ENCODE measurements around the gene WWP2.
"Not testable (repeated sequence)": the region's sequence is repeated elsewhere in the genome, so short reads cannot be mapped to it uniquely, and the experiment has no call there.

WWP2 gene

GRCh38 chr16:69951672-69952031 lies 189.5 kb downstream of the WWP2 start:
- not testable (repeated sequence) for DNase-seq

GRCh38 chr16:69952116-69952515 lies 190.0 kb downstream of the WWP2 start:
- not testable (repeated sequence) for DNase-seq

- DNase-seq = not testable (repeated sequence)
Measured at GRCh38 chr16:69952572-69953355, 190.6 kb downstream of the WWP2 start.

- not testable (repeated sequence) for DNase-seq
Measured at GRCh38 chr16:69954241-69954640, 192.1 kb downstream of the WWP2 start.

GRCh38 chr16:69963312-69963711 lies 201.2 kb downstream of the WWP2 start:
- not testable (repeated sequence) for DNase-seq

GRCh38 chr16:69964960-69965660 lies 203.0 kb downstream of the WWP2 start:
- DNase-seq = not testable (repeated sequence)

- not testable (repeated sequence) for DNase-seq
Measured at GRCh38 chr16:69965661-69966054, 203.5 kb downstream of the WWP2 start.

- DNase-seq = not testable (repeated sequence)
Measured at GRCh38 chr16:69967688-69968087, 205.6 kb downstream of the WWP2 start.

GRCh38 chr16:69968125-69968524 lies 206.0 kb downstream of the WWP2 start:
- DNase-seq = not testable (repeated sequence)

- DNase-seq = not testable (repeated sequence)
Measured at GRCh38 chr16:69969657-69970056, 207.5 kb downstream of the WWP2 start.

GRCh38 chr16:69972120-69972519 lies 210.0 kb downstream of the WWP2 start:
- not testable (repeated sequence) for DNase-seq

GRCh38 chr16:69972935-69973334 lies 210.8 kb downstream of the WWP2 start:
- DNase-seq = not testable (repeated sequence)

GRCh38 chr16:69985196-69985595 lies 223.1 kb downstream of the WWP2 start:
- not testable (repeated sequence) for DNase-seq

All from CD4-positive, alpha-beta T cell treated with Interleukin-10 for 1 hour (primary cell).